GM12892 (cell line): ENCODE measurements around the gene OTOGL.

Experiments used
- POLR2A ChIP-seq: IDR thresholded peaks from 2 replicates; pipeline ENCODE4 v1.6.1; 2011; ENCODE audit warnings: low read depth, low read length, control low read depth
- POLR2AphosphoS5 ChIP-seq: IDR thresholded peaks from 2 replicates; pipeline ENCODE4 v1.6.1; 2011; ENCODE audit warnings: low read depth, low read length, control low read depth
- TAF1 ChIP-seq: IDR thresholded peaks from 2 replicates; pipeline ENCODE4 v1.6.1; 2011; ENCODE audit warnings: low read depth, mild to moderate bottlenecking, control low read depth, low read length, borderline replicate concordance

DNA sequence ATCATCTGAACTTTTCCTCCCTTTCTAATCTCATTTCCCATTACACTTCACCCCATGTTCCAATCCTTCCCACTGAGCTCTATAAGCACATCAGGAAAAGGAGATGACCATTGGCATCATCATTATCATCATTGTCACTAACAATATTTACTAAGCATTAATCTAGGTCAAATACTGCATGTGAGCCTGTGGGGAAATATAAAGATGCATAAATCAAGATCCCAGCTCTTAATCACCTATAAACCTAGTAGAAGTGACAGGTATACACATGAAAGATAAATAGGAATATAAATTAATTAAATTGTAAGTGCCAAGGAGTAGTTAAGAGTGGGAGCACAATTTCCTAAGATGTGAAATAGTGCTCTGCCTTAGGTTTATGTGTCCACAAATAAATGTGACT lies 100.6 kb downstream of the OTOGL start:
- no peak for TF ChIP-seq POLR2AphosphoS5
- no peak for TF ChIP-seq POLR2A
- TF ChIP-seq TAF1, result no peak
